Stimulated activated CD8-positive, alpha-beta memory T cell treated with anti-CD3 and anti-CD28 coated beads, Interleukin-12 subunit alpha, Interleukin-12 subunit beta, amount 100 ng/mL, for 4 hours (primary cell): ENCODE data around the gene PRDM5.
"Not testable (repeated sequence)": the region's sequence is repeated elsewhere in the genome, so short reads cannot be mapped to it uniquely, and the experiment has no call there.

Source experiments
- DNase-seq: peaks from one replicate; pipeline ENCODE4 v3.0.0-alpha.2; 2020; ENCODE audit warnings: low read depth

The PRDM5 gene

DNA sequence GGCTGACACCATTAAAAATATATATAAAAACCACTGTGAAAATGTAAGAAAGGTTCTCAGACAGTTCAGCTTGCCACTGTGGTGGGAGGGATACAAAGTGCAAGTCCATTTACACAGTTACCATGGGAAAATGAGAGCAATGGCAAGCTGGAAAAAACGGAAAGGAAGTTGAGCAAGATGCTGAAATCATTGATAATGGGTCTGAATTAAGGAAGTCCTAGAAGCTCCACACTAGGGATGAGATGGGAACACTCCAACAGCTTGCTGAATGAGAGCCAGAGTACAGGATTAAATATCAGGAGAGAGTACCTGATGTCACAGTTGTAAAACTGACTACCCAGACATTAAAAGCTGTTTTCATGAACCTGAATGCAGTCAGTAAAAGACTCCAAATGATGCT is 218.6 kb downstream of the PRDM5 start:
- no peak for DNase-seq

GRCh38 chr4:120699354-120699753 is 223.2 kb downstream of the PRDM5 start:
- DNase-seq, result no peak

DNA sequence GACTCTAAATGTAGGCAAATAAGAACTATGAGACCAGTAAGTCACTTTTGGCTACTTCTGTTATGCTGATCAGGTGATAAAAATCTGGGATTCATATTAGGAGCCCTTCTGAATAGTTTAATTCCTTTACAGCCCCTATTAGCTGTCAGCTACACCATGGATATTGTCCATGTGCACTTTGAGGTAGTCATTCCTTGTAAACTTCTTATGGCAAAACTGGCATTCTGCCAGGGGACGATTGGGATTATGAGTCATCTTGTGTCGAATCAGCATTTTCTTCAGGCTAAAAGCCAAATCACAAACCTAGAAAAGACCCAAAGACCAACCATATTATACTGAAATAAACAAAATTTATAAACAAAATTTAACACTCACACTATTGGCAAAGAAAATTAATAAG is 227.6 kb downstream of the PRDM5 start:
- DNase-seq, result no peak

GRCh38 chr4:120693816-120694215 is 228.7 kb downstream of the PRDM5 start:
- DNase-seq, result no peak

GRCh38 chr4:120692964-120693363 is 229.6 kb downstream of the PRDM5 start:
- no peak for DNase-seq

- DNase-seq, result no peak
Measured at GRCh38 chr4:120691536-120691935, 231.0 kb downstream of the PRDM5 start.

GRCh38 chr4:120691106-120691505 is 231.4 kb downstream of the PRDM5 start:
- no peak for DNase-seq

- DNase-seq, result no peak
Measured at GRCh38 chr4:120688791-120689190, 233.7 kb downstream of the PRDM5 start.

DNA sequence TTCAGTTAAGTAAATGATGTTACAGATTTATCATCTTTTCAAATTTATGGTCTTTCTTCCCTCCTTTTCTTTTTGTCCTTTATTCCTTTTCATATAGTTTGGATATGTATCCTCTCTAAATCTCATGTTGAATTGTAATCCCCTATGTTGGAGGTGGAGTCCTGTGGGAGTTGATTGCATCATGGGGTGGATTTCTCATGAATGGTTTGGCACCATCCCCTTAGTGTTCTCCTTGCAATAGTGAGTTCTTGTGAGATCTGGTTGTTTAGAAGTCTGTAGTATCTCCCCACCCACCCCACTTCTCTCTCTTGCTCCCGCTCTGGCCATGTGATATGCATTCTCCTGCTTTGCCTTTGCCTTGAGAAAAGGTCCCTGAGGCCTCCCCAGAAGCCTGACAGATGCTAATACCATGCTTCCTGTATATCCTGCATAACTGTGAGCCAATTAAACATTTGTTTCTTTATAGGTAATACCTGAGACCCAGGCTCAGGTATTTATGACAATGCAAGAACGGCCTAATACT is 236.7 kb downstream of the PRDM5 start:
- no peak for DNase-seq

- no peak for DNase-seq
Measured at GRCh38 chr4:120683897-120684540, 238.5 kb downstream of the PRDM5 start.

GRCh38 chr4:120682981-120683380 is 239.5 kb downstream of the PRDM5 start:
- DNase-seq, result no peak

GRCh38 chr4:120680647-120681228 is 241.8 kb downstream of the PRDM5 start:
- no peak for DNase-seq

DNA sequence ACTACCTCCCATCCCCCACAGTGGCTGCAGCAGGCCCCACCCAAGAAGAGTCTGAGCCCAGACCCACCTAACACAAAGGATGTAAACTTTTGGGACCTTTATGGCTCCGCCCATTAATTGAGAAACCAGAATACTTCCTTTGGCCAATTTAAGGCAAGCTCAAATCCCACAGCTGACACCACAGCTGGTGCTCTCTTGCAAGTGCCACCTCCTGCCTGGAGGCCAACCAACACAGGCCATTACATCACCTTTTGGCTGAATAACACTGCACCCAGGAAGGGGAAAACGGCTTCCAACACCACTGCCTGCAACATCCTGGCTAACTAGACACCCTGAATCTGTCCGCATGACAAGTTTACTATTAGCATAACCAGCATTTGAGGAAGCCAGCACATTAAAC is 248.8 kb downstream of the PRDM5 start:
- no peak for DNase-seq

- no peak for DNase-seq
Measured at GRCh38 chr4:120672558-120673147, 249.9 kb downstream of the PRDM5 start.

- no peak for DNase-seq
Measured at GRCh38 chr4:120672076-120672475, 250.4 kb downstream of the PRDM5 start.

DNA sequence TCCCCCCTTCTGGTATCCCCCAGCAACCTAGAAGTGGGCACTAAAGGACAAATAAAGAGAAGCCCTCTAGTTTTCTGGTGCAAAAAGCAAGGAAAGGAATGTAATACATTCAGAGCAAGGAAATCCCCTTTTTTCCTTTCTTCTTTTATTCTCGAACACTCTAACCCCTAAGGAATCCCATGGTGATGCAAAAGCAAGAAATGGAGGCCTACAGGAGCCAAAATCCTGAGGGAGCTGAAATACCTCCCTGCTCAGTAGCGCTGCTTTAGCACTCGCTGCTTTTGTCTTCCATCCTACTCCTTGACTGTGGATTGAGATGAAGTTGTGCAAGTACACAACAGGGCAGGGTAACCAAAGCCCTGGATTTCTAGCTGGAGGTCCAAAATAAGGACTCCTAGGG is 251.0 kb downstream of the PRDM5 start:
- no peak for DNase-seq

DNA sequence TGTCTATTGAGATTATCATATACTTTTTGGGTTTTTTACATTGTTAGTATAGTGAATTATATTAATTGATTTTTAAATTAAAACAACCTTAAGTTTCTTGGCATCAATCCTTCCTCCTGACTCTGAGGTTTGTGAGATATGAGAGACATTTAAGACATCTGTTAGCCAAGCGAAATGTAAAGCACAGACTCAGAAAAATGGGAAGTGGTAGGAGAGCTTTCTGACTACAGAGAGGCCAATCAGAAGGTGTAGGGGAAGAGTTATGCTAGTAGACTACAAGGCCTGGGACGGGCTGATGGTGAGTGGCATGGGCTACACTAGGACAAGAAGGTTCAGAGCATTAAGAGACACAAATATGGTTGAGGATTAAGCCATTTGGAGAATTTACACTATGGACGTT is 255.4 kb downstream of the PRDM5 start:
- DNase-seq, result no peak

- DNase-seq, result no peak
Measured at GRCh38 chr4:120664851-120665250, 257.7 kb downstream of the PRDM5 start.

GRCh38 chr4:120659616-120660170 is 262.8 kb downstream of the PRDM5 start:
- DNase-seq, result no peak

- DNase-seq, result no peak
Measured at GRCh38 chr4:120658772-120659171, 263.8 kb downstream of the PRDM5 start.

GRCh38 chr4:120653804-120654573 is 268.5 kb downstream of the PRDM5 start:
- DNase-seq, result no peak

GRCh38 chr4:120648336-120648735 is 274.2 kb downstream of the PRDM5 start:
- DNase-seq, result not testable (repeated sequence)
